Caco-2 (cell line): ENCODE measurements around the gene SAMD4B. TPM values are rescaled to one million over a fixed set of nuclear protein-coding genes. Genes with fewer than 3 reads are reported as not detected.
A peak's percentile ranks its signal among the peaks of the same experiment; 100 is the strongest.
"Not testable (repeated sequence)": the region's sequence is repeated elsewhere in the genome, so short reads cannot be mapped to it uniquely, and the experiment has no call there.

Experiments used
- BruUV-seq: library from RNA; stranded (reverse); fragments of 400-500 nt; replicated peaks from 2 replicates; lab custom pipeline; 2021; lab: Mats Ljungman, UMichigan
- CTCF ChIA-PET: fragments of 300-600 bp; sonication (Branson Sonifier 250); formaldehyde crosslinking; loops from one replicate; lab custom pipeline; 2022; ENCODE audit warnings: antibody characterized with exemption; lab: Charles Lee
- POLR2A ChIA-PET: fragments of 300-600 bp; sonication (Branson Sonifier 250); formaldehyde crosslinking; loops from one replicate; lab custom pipeline; 2022; ENCODE audit warnings: antibody characterized with exemption; lab: Charles Lee
- DNase-seq, 2 experiments: peaks; one replicate each; pipeline versions ENCODE4 v3.0.0 to v3.0.0-alpha.2; 2020 to 2022
- H3K27me3 ChIP-seq: replicated peaks from 2 replicates; pipeline ENCODE4 v1.6.0; 2011; ENCODE audit warnings: low read length; ENCODE audit not compliant: control insufficient read depth, insufficient read depth
- H3K36me3 ChIP-seq: 2 replicates; pipeline ENCODE4 v1.5.1; 2011; ENCODE audit warnings: low read length; ENCODE audit not compliant: control insufficient read depth, insufficient read depth
- H3K4me1 ChIP-seq: fragments of 250-450 bp; sonication (Bioruptor Pico); 2 replicates; pipeline ENCODE4 v1.5.1; 2020; ENCODE audit warnings: mild to moderate bottlenecking
- H3K4me3 ChIP-seq: 2 replicates; pipeline ENCODE4 v1.5.1; 2011; ENCODE audit warnings: low read depth, mild to moderate bottlenecking, control low read depth, low read length
- H3K9me3 ChIP-seq: fragments of 250-450 bp; sonication (Bioruptor Pico); 2 replicates; pipeline ENCODE4 v1.5.1; 2020; ENCODE audit warnings: mild to moderate bottlenecking, moderate library complexity
- H3K27ac Mint-ChIP-seq: one replicate; pipeline ENCODE4 v1.8.0; 2022; ENCODE audit warnings: mixed read lengths; ENCODE audit not compliant: unreplicated experiment
- H3K27me3 Mint-ChIP-seq: one replicate; pipeline ENCODE4 v1.8.0; 2022; ENCODE audit warnings: mixed read lengths; ENCODE audit not compliant: insufficient read depth, unreplicated experiment
- H3K36me3 Mint-ChIP-seq: one replicate; pipeline ENCODE4 v1.8.0; 2022; ENCODE audit warnings: mild to moderate bottlenecking, mixed read lengths; ENCODE audit not compliant: insufficient read depth, unreplicated experiment
- H3K4me1 Mint-ChIP-seq: one replicate; pipeline ENCODE4 v1.8.0; 2022; ENCODE audit warnings: low read depth, mixed read lengths; ENCODE audit not compliant: unreplicated experiment
- H3K4me3 Mint-ChIP-seq: one replicate; pipeline ENCODE4 v1.8.0; 2022; ENCODE audit warnings: mild to moderate bottlenecking, moderate library complexity, mixed read lengths; ENCODE audit not compliant: unreplicated experiment
- H3K9me3 Mint-ChIP-seq: one replicate; pipeline ENCODE4 v1.8.0; 2022; ENCODE audit warnings: mixed read lengths; ENCODE audit not compliant: unreplicated experiment
- intact Hi-C: fragments of 100-400 bp; cut with micrococcal nuclease; formaldehyde crosslinking; loops from one replicate; pipeline ENCODE4 v1.10.0; 2022; ENCODE audit not compliant: unreplicated experiment
- total RNA-seq: library from RNA; stranded (reverse); gene quantifications from 2 replicates; pipeline ENCODE4 v1.2.3, GENCODE V29; 2022
- TF ChIP-seq, protein P1 (sequence below), 2 experiments: fragments of 200-600 bp in 1 of 2; IDR thresholded peaks; 1 replicate in 1 of 2; 2 replicates in 1 of 2; pipeline versions ENCODE4 v1.5.1 to v1.8.0; 2011 to 2022; ENCODE audit warnings: antibody characterized with exemption in 1 of 2, control low read depth in 1 of 2, inconsistent platforms in 1 of 2, low read depth in 1 of 2, low read length in 1 of 2, mild to moderate bottlenecking in 1 of 2, moderate library complexity in 1 of 2; ENCODE audit not compliant: insufficient read depth in 1 of 2, severe bottlenecking in 1 of 2, unreplicated experiment in 1 of 2

SAMD4B gene
- total RNA-seq, 1 experiment from 2014 or later, result 132 TPM

DNA sequence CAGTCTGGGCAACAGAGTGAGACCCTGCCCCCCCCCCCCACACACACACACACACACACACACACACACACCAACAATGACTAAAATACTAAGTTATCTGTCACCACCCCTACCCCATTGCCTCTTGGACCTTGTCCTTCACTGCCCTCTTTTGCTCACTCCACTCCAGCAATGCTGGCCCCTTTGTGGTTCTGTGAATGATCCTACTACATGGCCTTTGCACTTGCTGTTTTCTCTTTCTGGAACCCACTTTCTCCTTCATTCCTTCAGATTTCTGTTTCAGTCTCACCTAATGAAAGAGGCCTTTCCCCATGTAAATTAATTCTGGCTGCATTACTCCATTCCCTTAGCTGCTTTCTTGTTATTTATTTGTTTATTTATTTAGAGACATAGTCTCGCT, 2.5 kb upstream of the SAMD4B start:
- Mint-ChIP-seq H3K27me3 (no peaks in the 10 kb centered on the region), H3K36me3 (peaks cover 12% of the 10 kb centered on the region), H3K27ac (no peak overlapping the region), H3K4me1 (peaks cover 33% of the 10 kb centered on the region), H3K4me3 (no peak overlapping the region), H3K9me3 (no peaks in the 10 kb centered on the region)
- Histone ChIP-seq H3K9me3 (no peaks in the 10 kb centered on the region), H3K27me3 (no peaks in the 10 kb centered on the region), H3K4me1 (peaks cover 7% of the 10 kb centered on the region), H3K4me3 (no peak overlapping the region), H3K36me3 (no peaks in the 10 kb centered on the region)
- intact Hi-C loops, result loop anchor here (5.0 kb wide), 1 partner anchor 53 kb away; the partner anchor contains the start of genes MED29 and PAF1
- ChIA-PET CTCF (no interaction called here), POLR2A (no interaction called here)
- TF ChIP-seq, protein P1, sequence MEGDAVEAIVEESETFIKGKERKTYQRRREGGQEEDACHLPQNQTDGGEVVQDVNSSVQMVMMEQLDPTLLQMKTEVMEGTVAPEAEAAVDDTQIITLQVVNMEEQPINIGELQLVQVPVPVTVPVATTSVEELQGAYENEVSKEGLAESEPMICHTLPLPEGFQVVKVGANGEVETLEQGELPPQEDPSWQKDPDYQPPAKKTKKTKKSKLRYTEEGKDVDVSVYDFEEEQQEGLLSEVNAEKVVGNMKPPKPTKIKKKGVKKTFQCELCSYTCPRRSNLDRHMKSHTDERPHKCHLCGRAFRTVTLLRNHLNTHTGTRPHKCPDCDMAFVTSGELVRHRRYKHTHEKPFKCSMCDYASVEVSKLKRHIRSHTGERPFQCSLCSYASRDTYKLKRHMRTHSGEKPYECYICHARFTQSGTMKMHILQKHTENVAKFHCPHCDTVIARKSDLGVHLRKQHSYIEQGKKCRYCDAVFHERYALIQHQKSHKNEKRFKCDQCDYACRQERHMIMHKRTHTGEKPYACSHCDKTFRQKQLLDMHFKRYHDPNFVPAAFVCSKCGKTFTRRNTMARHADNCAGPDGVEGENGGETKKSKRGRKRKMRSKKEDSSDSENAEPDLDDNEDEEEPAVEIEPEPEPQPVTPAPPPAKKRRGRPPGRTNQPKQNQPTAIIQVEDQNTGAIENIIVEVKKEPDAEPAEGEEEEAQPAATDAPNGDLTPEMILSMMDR (IDR thresholded peaks at IDR 0.05; ENCODE audit: insufficient read depth in 1 of 2, low read depth in 1 of 2, low read length in 1 of 2, severe bottlenecking in 1 of 2, unreplicated experiment in 1 of 2), result no peak
- no peak for DNase-seq
- no TSS peak for BruUV-seq

DNA sequence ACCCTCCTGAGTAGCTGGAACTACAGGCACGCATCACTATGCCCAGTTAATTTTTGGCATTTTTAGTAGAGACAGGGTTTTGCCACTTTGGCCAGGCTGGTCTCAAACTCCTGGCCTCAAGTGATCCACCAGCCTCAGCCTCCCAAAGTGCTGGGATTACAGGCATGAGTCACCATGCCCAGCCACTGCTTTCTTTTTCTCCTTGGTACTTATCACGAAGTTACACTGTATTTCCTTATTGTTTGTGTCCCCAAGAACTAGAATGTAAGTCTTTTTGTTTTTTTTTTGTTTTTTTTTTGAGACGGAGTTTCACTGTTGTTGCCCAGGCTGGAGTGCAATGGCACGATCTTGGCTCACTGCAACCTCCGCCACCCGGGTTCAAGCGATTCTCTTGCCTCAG, 2.1 kb upstream of the SAMD4B start:
- H3K9me3 ChIP-seq, CTCF ChIA-PET, H3K9me3 Mint-ChIP-seq, H3K4me1 ChIP-seq, POLR2A ChIA-PET, DNase-seq, H3K36me3 ChIP-seq, H3K27me3 ChIP-seq, H3K4me3 ChIP-seq, H3K27me3 Mint-ChIP-seq, BruUV-seq, H3K27ac Mint-ChIP-seq: not testable (repeated sequence)
- H3K36me3 Mint-ChIP-seq, result peaks cover 16% of the 10 kb centered on the region
- intact Hi-C loops, result loop anchor here (5.0 kb wide), 1 partner anchor 52 kb away; the partner anchor contains the start of genes MED29 and PAF1
- H3K4me1 Mint-ChIP-seq, result peaks cover 38% of the 10 kb centered on the region
- H3K4me3 Mint-ChIP-seq, result peak overlapping the region; percentile 100

GRCh38 chr19:39341129-39341718, 997 bp upstream of the SAMD4B start:
- H3K27me3 Mint-ChIP-seq, result no peaks in the 10 kb centered on the region
- no peaks in the 10 kb centered on the region for H3K9me3 Mint-ChIP-seq
- intact Hi-C loops, result loop anchor here (1.0 to 5.0 kb wide), 3 partner anchors 51 to 219 kb away; partner anchors contain the start of genes MED29, PAF1 and PLEKHG2
- peaks cover 26% of the 10 kb centered on the region for H3K36me3 Mint-ChIP-seq
- ChIA-PET POLR2A (no interaction called here), CTCF (no interaction called here)
- peak; percentile 57 to 64 for DNase-seq
- BruUV-seq, result no TSS peak
- no peaks in the 10 kb centered on the region for H3K27me3 ChIP-seq
- peak overlapping the region; percentile 100 for H3K4me3 Mint-ChIP-seq
- TF ChIP-seq, protein P1 (IDR thresholded peaks at IDR 0.05; ENCODE audit: insufficient read depth in 1 of 2, low read depth in 1 of 2, low read length in 1 of 2, severe bottlenecking in 1 of 2, unreplicated experiment in 1 of 2), result peak in 1 of 2 experiments; percentile 6
- peaks cover 7% of the 10 kb centered on the region for H3K4me1 ChIP-seq
- H3K27ac Mint-ChIP-seq, result peak overlapping the region; percentile 95
- H3K36me3 ChIP-seq, result no peaks in the 10 kb centered on the region
- peaks cover 47% of the 10 kb centered on the region for H3K4me1 Mint-ChIP-seq
- peak overlapping the region; percentile 67 for H3K4me3 ChIP-seq
- H3K9me3 ChIP-seq, result no peaks in the 10 kb centered on the region
